SK-N-SH (cell line): ENCODE measurements around the gene CASS4. TPM values are rescaled to one million over a fixed set of nuclear protein-coding genes. Genes with fewer than 3 reads are reported as not detected.

Experiments
- CTCF ChIA-PET: fragments of 300-600, 350-600 bp; formaldehyde crosslinking; extraction: SDS; loops from one replicate; lab custom pipeline; 2021; lab: Yijun Ruan, JAX
- POLR2A ChIA-PET: fragments of 350-600 bp; sonication (Branson Sonifier 250); formaldehyde crosslinking; extraction: SDS; loops from one replicate; lab custom pipeline; 2020; ENCODE audit warnings: antibody characterized with exemption, inconsistent platforms; lab: Yijun Ruan, JAX
- DNase-seq: peaks from one replicate; pipeline ENCODE4 v3.0.0; 2012
- H2AFZ ChIP-seq: fragments of 200-600 bp; sonication (generic); 2 replicates; pipeline ENCODE4 v1.8.1; 2016; ENCODE audit warnings: antibody characterized with exemption, mild to moderate bottlenecking, low read depth
- H3F3A ChIP-seq: fragments of 200-600 bp; sonication (generic); replicated peaks from 2 replicates; pipeline ENCODE3; 2016; ENCODE audit warnings: antibody characterized with exemption, mild to moderate bottlenecking; ENCODE audit not compliant: insufficient read depth
- H3K27ac ChIP-seq, 2 experiments: fragments of 200-500 bp in 1 of 2; fragments of 200-600 bp in 1 of 2; sonication (Bioruptor generic) in 1 of 2; sonication (generic), shearing (Covaris generic) in 1 of 2; 2 replicates each; pipeline versions ENCODE4 v1.5.1 to v1.6.1; 2014 to 2016; ENCODE audit warnings: low read depth in 2 of 2, inconsistent platforms in 1 of 2, low read length in 1 of 2, mild to moderate bottlenecking in 1 of 2, mixed read lengths in 1 of 2
- H3K27me3 ChIP-seq: fragments of 200-600 bp; sonication (generic), shearing (Covaris generic); 2 replicates; pipeline ENCODE4 v1.6.1; 2016; ENCODE audit warnings: mixed run types; ENCODE audit not compliant: insufficient read depth
- H3K36me3 ChIP-seq, 2 experiments: fragments of 200-500 bp in 1 of 2; fragments of 200-600 bp in 1 of 2; sonication (Bioruptor generic) in 1 of 2; sonication (generic) in 1 of 2; replicated peaks in 1 of 2; 2 replicates each; pipeline versions ENCODE3 to v1.5.1; 2014 to 2016; ENCODE audit warnings: low read length in 1 of 2, mild to moderate bottlenecking in 1 of 2; ENCODE audit not compliant: insufficient read depth in 2 of 2, control insufficient read depth in 1 of 2
- H3K4me1 ChIP-seq, 2 experiments: fragments of 200-500 bp in 1 of 2; fragments of 200-600 bp in 1 of 2; sonication (Bioruptor generic) in 1 of 2; sonication (generic), shearing (Covaris generic) in 1 of 2; 2 replicates each; pipeline versions ENCODE4 v1.5.1 to v1.6.1; 2014 to 2016; ENCODE audit warnings: low read depth in 1 of 2, low read length in 1 of 2, mixed run types in 1 of 2; ENCODE audit not compliant: insufficient read depth in 2 of 2, control insufficient read depth in 1 of 2
- H3K4me2 ChIP-seq: fragments of 200-600 bp; sonication (generic), shearing (Covaris generic); 2 replicates; pipeline ENCODE4 v1.6.1; 2017; ENCODE audit warnings: mixed run types
- H3K4me3 ChIP-seq, 2 experiments: fragments of 200-500 bp in 1 of 2; fragments of 200-600 bp in 1 of 2; sonication (Bioruptor generic) in 1 of 2; sonication (generic), shearing (Covaris generic) in 1 of 2; 2 replicates each; pipeline versions ENCODE4 v1.5.1 to v1.8.1; 2014 to 2016; ENCODE audit warnings: low read depth in 2 of 2, inconsistent platforms in 1 of 2, low read length in 1 of 2, mild to moderate bottlenecking in 1 of 2, mixed read lengths in 1 of 2, moderate library complexity in 1 of 2
- H3K79me2 ChIP-seq: fragments of 200-600 bp; sonication (generic); 2 replicates; pipeline ENCODE4 v1.8.1; 2017; ENCODE audit warnings: mild to moderate bottlenecking; ENCODE audit not compliant: insufficient read depth
- H3K9ac ChIP-seq: fragments of 200-600 bp; sonication (generic); 2 replicates; pipeline ENCODE4 v1.6.1; 2017; ENCODE audit warnings: mixed run types
- H3K9me2 ChIP-seq: fragments of 200-600 bp; sonication (generic); 2 replicates; pipeline ENCODE4 v1.6.1; 2017; ENCODE audit warnings: mixed run types
- H3K9me3 ChIP-seq: fragments of 200-600 bp; sonication (generic); 2 replicates; pipeline ENCODE4 v1.6.1; 2017; ENCODE audit warnings: mixed run types, mild to moderate bottlenecking, moderate library complexity
- H4K20me1 ChIP-seq: fragments of 200-600 bp; sonication (generic); 2 replicates; pipeline ENCODE4 v1.6.1; 2017; ENCODE audit warnings: mild to moderate bottlenecking, mixed run types; ENCODE audit not compliant: insufficient read depth
- CHD2 ChIP-seq: fragments of 150-350 bp; IDR thresholded peaks from 2 replicates; pipeline ENCODE4 v1.6.1; 2018; ENCODE audit warnings: low read length; ENCODE audit not compliant: partially characterized antibody
- EP300 ChIP-seq, 2 experiments: IDR thresholded peaks; 2 replicates each; pipeline versions ENCODE4 v1.4.0 to v1.6.1; 2012; ENCODE audit warnings: borderline replicate concordance in 1 of 2, low read depth in 1 of 2, low read length in 1 of 2
- MAX ChIP-seq: IDR thresholded peaks from 2 replicates; pipeline ENCODE4 v1.4.0; 2012; ENCODE audit warnings: low read depth
- MEF2A ChIP-seq: IDR thresholded peaks from 2 replicates; pipeline ENCODE4 v1.4.0; 2012; ENCODE audit warnings: low read depth, borderline replicate concordance
- NRF1 ChIP-seq: IDR thresholded peaks from 2 replicates; pipeline ENCODE4 v1.6.1; 2012; ENCODE audit warnings: low read depth, mild to moderate bottlenecking, low read length
- RXRA ChIP-seq: IDR thresholded peaks from 2 replicates; pipeline ENCODE4 v1.4.0; 2012; ENCODE audit warnings: low read depth, mild to moderate bottlenecking, borderline replicate concordance
- SIN3A ChIP-seq: IDR thresholded peaks from 2 replicates; pipeline ENCODE4 v1.6.1; 2012; ENCODE audit warnings: low read depth, mild to moderate bottlenecking, low read length, moderate library complexity, borderline replicate concordance
- TAF1 ChIP-seq: IDR thresholded peaks from 2 replicates; pipeline ENCODE4 v1.6.1; 2012; ENCODE audit warnings: low read depth, mild to moderate bottlenecking, low read length, moderate library complexity, borderline replicate concordance
- TCF12 ChIP-seq: IDR thresholded peaks from 2 replicates; pipeline ENCODE4 v1.4.0; 2012
- YY1 ChIP-seq: IDR thresholded peaks from 2 replicates; pipeline ENCODE4 v1.4.0; 2012; ENCODE audit warnings: low read depth, mild to moderate bottlenecking
- WGBS: methylation state at CpG from one replicate; pipeline ENCODE4 v1.1.6; 2017; ENCODE audit warnings: low lambda C conversion rate; 5-methylcytosine and 5-hydroxymethylcytosine counted together
- polyA plus RNA-seq, 3 experiments: library from polyadenylated mRNA; depleted of rRNA; stranded (reverse); fragments of >200 nt; gene quantifications; 2 replicates each; pipeline ENCODE4 v1.2.3, GENCODE V29; 2012
- TF ChIP-seq, protein P1 (sequence below): IDR thresholded peaks from 2 replicates; pipeline ENCODE4; 2012
- TF ChIP-seq, protein P2 (sequence below): fragments of 200-600 bp; sonication (generic); IDR thresholded peaks from 2 replicates; pipeline ENCODE4 v1.6.1; 2017; ENCODE audit warnings: antibody characterized with exemption, mild to moderate bottlenecking, moderate library complexity

The CASS4 gene
- polyA plus RNA-seq, 1 of the 3 experiments (the other 2 are of a cell fraction), result not detected

- TF ChIP-seq, protein P1, sequence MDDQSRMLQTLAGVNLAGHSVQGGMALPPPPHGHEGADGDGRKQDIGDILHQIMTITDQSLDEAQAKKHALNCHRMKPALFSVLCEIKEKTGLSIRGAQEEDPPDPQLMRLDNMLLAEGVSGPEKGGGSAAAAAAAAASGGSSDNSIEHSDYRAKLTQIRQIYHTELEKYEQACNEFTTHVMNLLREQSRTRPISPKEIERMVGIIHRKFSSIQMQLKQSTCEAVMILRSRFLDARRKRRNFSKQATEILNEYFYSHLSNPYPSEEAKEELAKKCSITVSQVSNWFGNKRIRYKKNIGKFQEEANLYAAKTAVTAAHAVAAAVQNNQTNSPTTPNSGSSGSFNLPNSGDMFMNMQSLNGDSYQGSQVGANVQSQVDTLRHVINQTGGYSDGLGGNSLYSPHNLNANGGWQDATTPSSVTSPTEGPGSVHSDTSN, result 0 out of 2 replicates have a peak, but pooled peaks have one; percentile 12
- peak; percentile 94 for TF ChIP-seq CHD2
- 0 out of 2 replicates have a peak, but pooled peaks have one; percentile 31 for TF ChIP-seq NRF1
- TF ChIP-seq, protein P2, sequence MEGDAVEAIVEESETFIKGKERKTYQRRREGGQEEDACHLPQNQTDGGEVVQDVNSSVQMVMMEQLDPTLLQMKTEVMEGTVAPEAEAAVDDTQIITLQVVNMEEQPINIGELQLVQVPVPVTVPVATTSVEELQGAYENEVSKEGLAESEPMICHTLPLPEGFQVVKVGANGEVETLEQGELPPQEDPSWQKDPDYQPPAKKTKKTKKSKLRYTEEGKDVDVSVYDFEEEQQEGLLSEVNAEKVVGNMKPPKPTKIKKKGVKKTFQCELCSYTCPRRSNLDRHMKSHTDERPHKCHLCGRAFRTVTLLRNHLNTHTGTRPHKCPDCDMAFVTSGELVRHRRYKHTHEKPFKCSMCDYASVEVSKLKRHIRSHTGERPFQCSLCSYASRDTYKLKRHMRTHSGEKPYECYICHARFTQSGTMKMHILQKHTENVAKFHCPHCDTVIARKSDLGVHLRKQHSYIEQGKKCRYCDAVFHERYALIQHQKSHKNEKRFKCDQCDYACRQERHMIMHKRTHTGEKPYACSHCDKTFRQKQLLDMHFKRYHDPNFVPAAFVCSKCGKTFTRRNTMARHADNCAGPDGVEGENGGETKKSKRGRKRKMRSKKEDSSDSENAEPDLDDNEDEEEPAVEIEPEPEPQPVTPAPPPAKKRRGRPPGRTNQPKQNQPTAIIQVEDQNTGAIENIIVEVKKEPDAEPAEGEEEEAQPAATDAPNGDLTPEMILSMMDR, result no peak
- TF ChIP-seq EP300 (IDR thresholded peaks at IDR 0.05; ENCODE audit: borderline replicate concordance in 1 of 2, low read depth in 1 of 2, low read length in 1 of 2), result peak in 1 of 2 experiments; percentile 36; a peak in 1 of 4 replicates
- 0 out of 2 replicates have a peak, but pooled peaks have one; percentile 44 for TF ChIP-seq TAF1
- 0 out of 2 replicates have a peak, but pooled peaks have one; percentile 57 for TF ChIP-seq YY1
Observed at GRCh38 chr20:56468316-56469076, 56.4 kb downstream of the CASS4 start, which contains the start of gene RTF2 (continued).

DNA sequence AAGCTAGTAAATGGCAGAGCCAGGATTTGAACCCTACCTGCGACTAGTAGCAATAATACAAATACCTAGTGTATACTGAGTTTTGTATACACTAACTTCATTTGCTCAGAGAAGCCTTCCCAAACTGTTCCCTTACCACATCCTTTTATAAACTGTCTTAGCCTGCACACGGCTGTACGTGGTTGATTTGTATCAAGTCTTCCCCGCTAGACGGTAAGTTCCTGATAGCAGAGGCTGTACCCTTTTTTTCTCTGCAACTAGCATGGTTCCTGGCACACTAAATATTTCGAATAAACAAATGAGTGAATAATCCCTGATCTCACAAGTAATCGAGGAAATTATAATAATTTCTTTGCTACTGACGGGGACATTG is 57.0 kb downstream of the CASS4 start:
- Histone ChIP-seq H3K4me3 (peak overlapping the region; percentile 95), H3K27me3 (no peaks in the 10 kb centered on the region), H3F3A (no peaks in the 10 kb centered on the region), H3K4me1 (peaks cover 4 to 10% of the 10 kb centered on the region in 2 experiments; a peak in 3 of 4 replicates), H4K20me1 (no peaks in the 10 kb centered on the region), H3K4me2 (peak overlapping the region; percentile 82), H3K9ac (peak overlapping the region; percentile 83), H3K27ac (peak overlapping the region in 1 of 2 experiments; percentile 76; a peak in 1 of 4 replicates), H3K36me3 (peaks cover 14 to 18% of the 10 kb centered on the region in 2 experiments), H3K9me3 (no peaks in the 10 kb centered on the region), H3K9me2 (no peaks in the 10 kb centered on the region), H3K79me2 (peaks cover 56% of the 10 kb centered on the region), H2AFZ (peak overlapping the region; percentile 75)
- 2% methylated on average over 8 of the region's 8 CpGs for WGBS
- ChIA-PET CTCF (no interaction called here), POLR2A (no interaction called here)
- no peak for TF ChIP-seq SIN3A
- TF ChIP-seq TCF12, result no peak
- no peak for TF ChIP-seq RXRA
- no peak for DNase-seq

DNA sequence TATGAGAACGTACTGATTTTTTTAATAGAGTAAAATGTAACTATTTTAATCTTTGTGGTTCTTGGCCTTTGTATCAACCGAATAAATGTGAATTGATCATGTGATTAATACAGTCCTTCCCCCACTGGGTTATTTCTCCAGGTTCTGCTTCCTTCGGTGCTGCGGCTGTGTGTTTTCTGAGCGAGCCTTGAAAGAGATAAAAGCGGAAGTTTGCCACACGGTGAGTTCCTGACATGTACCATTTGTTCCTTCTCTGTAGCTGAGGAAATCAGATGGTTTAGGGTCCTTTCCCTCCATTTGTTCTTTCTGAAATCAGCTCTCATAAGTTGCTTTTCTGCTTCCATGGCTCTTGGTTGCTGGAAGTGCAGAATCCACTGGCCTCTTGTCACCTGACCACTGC is 71.9 kb downstream of the CASS4 start:
- TF ChIP-seq MEF2A (no peak), TCF12 (no peak), MAX (no peak)
- POLR2A ChIA-PET, result no interaction called here
- H3K9me3 ChIP-seq, result no peaks in the 10 kb centered on the region
- no peak for DNase-seq
- CTCF ChIA-PET, result interaction anchor here (2.0 kb wide), 1 partner anchor 67 kb away, joined by 4 read pairs; no protein-coding TSS in a partner anchor
- no peak overlapping the region for H3K4me2 ChIP-seq
- H4K20me1 ChIP-seq, result no peaks in the 10 kb centered on the region
- H3K9me2 ChIP-seq, result no peaks in the 10 kb centered on the region
- H3K4me3 ChIP-seq, result no peak overlapping the region
- no peaks in the 10 kb centered on the region for H3F3A ChIP-seq
- H3K4me1 ChIP-seq, result no peaks in the 10 kb centered on the region
- no peaks in the 10 kb centered on the region for H3K27me3 ChIP-seq
- H3K36me3 ChIP-seq, result peaks cover 39 to 67% of the 10 kb centered on the region in 2 experiments
- H3K79me2 ChIP-seq, result peaks cover 8% of the 10 kb centered on the region; the same call in 1 of the 2 replicates
- H3K9ac ChIP-seq, result no peak overlapping the region
- H2AFZ ChIP-seq, result no peak overlapping the region
- no peak overlapping the region for H3K27ac ChIP-seq
- WGBS, result 93% methylated on average over 7 of the region's 7 CpGs
